Measurements from ENCODE around the gene DPEP1.

Gene DPEP1

GRCh38 chr16:89602952-89603590 lies 10.4 kb upstream of the DPEP1 start:
- no peak for TF ChIP-seq CTCF (IDR thresholded peaks at IDR 0.05; ENCODE audit: insufficient read depth, missing control alignments)
- DNase-seq (ENCODE audit: insufficient read length, low spot score) (no peak), FAIRE-seq (no peak)

GRCh38 chr16:89604764-89605163 lies 8.7 kb upstream of the DPEP1 start:
- DNase-seq (ENCODE audit: insufficient read length, low spot score): no peak
- FAIRE-seq: no peak
- TF ChIP-seq CTCF (IDR thresholded peaks at IDR 0.05; ENCODE audit: insufficient read depth, missing control alignments): no peak

GRCh38 chr16:89605186-89605970 lies 8.1 kb upstream of the DPEP1 start:
- DNase-seq (ENCODE audit: insufficient read length, low spot score) (no peak), FAIRE-seq (no peak)
- no peak for TF ChIP-seq CTCF (IDR thresholded peaks at IDR 0.05; ENCODE audit: insufficient read depth, missing control alignments)

DNA sequence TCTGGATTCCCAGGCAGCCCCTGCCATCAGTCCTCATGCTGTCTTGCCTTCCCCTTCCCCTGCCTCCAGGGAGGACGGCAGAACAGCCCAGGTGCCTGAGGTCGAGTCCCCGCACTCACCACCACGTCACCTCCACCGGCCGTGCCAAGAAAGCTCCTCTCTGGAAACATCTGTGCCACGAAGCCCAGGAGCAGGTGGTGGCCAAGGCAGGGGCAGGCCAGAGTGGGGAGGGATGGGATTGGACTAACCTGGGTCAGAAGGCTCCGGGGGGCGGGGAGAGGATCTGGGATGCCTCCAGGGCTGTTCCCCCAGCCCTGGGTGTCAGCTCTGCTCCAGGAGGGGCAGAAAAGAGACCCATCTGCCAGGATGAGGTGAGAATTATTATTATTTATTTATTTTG lies 7.4 kb upstream of the DPEP1 start:
- FAIRE-seq: no peak
- TF ChIP-seq CTCF (IDR thresholded peaks at IDR 0.05; ENCODE audit: insufficient read depth, missing control alignments): no peak
- DNase-seq (ENCODE audit: insufficient read length, low spot score): no peak

DNA sequence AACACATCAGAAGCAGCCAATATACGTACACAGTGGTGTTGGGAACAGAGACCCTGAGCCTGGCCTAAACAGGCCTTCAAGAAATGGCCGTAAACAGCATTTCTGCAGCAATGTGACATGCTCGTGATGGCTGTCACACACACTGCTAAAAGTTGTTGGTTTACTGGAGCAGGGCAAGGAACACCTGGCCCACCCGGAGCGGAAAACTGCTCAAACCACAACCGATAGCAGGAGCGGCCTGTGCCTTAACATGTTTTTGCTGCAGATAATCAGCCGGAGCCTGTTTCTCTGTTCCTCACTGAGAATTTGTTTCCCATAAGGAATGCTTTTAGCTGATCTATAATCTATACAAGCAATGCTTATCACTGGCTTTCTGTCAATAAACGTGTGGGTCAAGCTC lies 6.0 kb upstream of the DPEP1 start:
- TF ChIP-seq CTCF (IDR thresholded peaks at IDR 0.05; ENCODE audit: insufficient read depth, missing control alignments): no peak
- FAIRE-seq (no peak), DNase-seq (ENCODE audit: insufficient read length, low spot score) (no peak)

GRCh38 chr16:89607937-89608740 lies 5.3 kb upstream of the DPEP1 start:
- TF ChIP-seq CTCF (IDR thresholded peaks at IDR 0.05; ENCODE audit: insufficient read depth, missing control alignments): no peak
- FAIRE-seq (no peak), DNase-seq (ENCODE audit: insufficient read length, low spot score) (no peak)
